HG03175 (cell line): ENCODE results near the gene NWD2.
"Not testable (repeated sequence)": the region's sequence is repeated elsewhere in the genome, so short reads cannot be mapped to it uniquely, and the experiment has no call there.

ENCODE experiments used
- ATAC-seq: cut with Tn5 transposase; IDR thresholded peaks from one replicate; pipeline ENCODE4 v1.9.1; 2021; ENCODE audit warnings: mild to moderate bottlenecking, moderate library complexity; ENCODE audit not compliant: unreplicated experiment

The NWD2 gene, protein sequence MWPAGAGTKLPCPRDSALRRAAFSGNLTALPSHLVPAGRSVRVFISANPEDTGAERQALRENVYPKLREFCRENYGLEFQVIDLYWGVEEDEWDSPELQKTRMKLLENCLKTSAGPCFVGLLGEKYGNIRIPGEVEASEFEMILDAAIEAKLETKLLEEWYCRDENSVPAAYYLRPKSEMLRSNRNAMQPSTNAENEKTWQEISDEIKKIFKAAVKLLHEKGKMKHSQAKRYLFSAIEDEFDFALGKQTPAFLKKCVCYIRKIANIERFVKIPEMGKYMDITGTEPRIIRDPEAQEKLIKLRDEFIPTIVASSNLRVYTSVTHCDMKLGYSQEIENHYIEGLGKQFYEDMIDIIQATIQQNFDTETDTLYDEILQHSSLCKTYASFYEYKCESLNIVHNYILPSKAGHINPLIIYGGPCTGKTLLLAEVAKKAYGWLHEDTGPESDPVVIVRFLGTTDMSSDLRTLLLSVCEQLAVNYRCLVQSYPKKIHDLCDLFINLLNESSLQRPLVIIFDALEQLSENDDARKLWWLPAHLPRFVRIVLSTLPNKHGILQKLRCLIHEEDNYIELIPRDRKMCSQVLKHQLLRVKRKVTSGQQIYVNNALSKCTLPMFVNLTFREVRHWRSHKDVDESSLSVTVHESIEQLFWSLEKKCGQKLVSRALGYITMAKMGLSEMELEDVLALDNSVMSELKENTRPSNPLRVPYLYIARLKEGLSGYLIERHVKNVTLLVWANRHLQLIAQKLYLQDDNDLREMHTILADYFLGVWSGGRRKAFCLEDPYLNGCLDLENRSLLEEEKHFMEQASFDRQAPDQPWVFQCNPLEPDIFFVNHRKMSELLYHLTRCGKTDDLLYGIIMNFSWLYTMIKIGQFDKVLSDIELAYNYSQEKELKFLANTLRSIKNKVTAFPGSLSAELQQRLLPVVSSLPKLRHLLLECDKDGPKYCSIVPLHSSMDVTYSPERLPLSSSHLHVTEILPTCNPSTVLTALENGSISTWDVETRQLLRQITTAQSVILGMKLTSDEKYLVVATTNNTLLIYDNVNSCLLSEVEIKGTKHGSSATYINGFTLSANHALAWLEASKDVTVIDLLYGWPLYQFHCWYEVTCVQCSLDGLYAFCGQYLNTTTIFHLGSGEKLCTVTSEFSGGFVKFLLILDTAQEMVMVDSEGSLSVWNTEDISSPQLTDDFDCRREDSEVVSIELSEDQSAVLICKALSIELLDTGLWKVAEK (N-terminal part only)

GRCh38 chr4:37244583-37245390 is at the start of gene NWD2:
Gene NWD2 (plus strand): TSS chr4:37244743. CDS start chr4:37245068, 325 bp downstream.
- ATAC-seq: no peak

DNA sequence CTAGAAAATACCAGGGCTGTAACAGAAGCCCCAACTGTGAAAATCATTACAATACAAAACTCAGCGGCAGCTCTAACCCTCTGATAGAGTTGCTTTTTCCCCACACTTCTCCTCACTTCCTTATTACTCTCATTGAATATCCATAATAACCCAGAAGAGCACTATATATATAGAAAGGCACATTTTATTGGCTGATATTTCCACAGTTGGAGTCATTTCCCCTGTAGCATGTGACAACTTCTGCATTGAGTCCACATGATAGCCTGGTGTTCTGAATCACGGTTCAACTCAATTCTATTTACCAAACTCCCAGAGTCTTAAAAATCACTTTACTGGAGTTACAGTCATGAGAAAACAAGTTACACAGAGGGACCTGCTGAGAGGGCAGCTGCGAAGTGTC is 46.6 kb upstream of the NWD2 start:
- no peak for ATAC-seq

- not testable (repeated sequence) for ATAC-seq
Observed at GRCh38 chr4:37204740-37205139, 39.8 kb upstream of the NWD2 start.

DNA sequence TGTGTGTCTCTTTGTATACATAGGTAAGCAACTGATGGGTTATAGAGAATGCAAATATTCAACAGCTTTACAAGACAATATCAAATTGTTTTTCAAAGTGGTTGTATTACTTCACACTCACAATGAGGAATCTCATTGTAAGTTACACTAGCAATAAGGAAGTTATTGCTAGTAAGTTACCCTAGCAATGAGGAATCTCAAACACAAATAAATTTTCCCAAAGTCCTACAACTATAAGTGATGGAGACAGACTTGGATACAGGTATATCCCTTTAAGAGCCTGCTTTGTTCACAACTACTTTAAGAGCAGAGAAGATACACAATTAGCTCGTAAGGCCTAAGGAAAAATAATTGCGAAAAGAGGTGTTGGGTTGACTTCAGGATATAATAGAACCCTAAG is 28.3 kb upstream of the NWD2 start:
- no peak for ATAC-seq

- ATAC-seq: no peak
Observed at GRCh38 chr4:37219242-37219641, 25.3 kb upstream of the NWD2 start.

GRCh38 chr4:37219990-37220389 is 24.6 kb upstream of the NWD2 start:
- ATAC-seq: no peak

- no peak for ATAC-seq
Observed at GRCh38 chr4:37220685-37221084, 23.9 kb upstream of the NWD2 start.

DNA sequence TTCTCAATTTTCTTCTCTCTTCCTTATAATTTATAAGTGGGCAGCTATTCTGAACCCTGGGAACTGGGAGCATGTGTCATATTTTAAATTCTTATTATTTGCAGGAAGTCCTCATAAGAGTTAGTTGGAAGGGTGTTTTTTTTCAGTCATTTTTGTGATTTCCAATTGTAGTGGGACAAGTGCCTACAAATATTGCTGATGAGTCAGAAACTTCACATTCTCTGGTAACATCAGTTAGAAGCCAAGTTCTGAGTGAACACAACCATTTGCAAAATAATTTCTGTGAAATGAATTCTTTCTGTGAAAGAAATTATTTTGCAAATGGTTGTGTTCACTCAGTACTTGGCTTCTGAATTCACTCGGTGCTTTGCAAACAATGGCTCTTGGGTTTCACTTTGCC is 20.8 kb upstream of the NWD2 start:
- ATAC-seq: no peak

- no peak for ATAC-seq
Observed at GRCh38 chr4:37224854-37225253, 19.7 kb upstream of the NWD2 start.

DNA sequence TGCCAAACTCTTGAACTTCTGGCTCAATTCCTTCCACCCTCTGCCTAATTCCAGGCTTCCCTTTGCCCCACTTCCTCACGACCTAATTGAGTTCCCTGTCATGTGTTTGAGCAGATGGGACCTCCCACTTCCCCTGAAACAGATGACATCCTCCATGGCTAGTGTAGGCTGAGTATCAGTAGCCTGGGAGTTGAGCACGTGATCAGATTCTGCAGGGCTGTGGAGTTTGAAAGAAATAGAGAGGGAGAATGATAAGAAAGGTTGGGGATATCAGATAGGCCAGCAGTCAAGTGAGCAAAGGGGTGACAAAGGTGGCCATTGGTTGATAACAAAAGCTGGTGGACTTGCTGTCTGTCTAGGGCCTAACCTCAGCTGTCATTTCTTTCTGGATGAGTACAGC is 18.8 kb upstream of the NWD2 start:
- ATAC-seq: no peak

- ATAC-seq: no peak
Observed at GRCh38 chr4:37232315-37232714, 12.2 kb upstream of the NWD2 start.

GRCh38 chr4:37236165-37236564 is 8.4 kb upstream of the NWD2 start:
- ATAC-seq: no peak

- ATAC-seq: no peak
Observed at GRCh38 chr4:37241647-37242046, 2.9 kb upstream of the NWD2 start.

- no peak for ATAC-seq
Observed at GRCh38 chr4:37243051-37243450, 1.5 kb upstream of the NWD2 start.

- ATAC-seq: no peak
Observed at GRCh38 chr4:37243722-37244582, 591 bp upstream of the NWD2 start.

DNA sequence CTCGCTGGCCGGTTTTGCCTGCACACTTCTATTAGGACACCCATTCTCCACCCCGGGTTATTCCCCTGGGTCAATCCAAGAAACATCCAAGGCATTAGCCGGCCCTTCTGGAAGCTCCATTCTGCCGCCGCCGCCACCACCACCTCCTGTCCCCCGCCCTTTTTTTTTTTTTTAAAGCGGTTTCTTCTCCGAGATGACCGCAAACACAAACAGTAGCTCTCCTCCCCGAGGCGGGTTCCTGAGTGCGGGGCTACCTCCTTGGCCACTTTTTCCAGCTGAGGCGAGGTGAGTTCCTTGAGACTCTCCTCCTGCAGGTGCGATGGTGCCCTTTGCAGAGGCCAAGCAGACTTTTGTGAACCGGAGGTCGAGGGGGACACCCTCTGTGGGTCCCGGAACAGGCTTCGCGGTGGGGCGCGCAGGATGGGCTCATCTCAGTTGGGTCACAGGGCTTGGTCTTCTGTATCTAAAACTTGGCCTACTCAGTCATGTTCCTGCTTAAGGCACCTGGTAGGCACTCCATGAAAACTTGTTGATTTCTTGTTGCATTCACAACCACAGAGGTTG is 930 bp downstream of the NWD2 start:
- ATAC-seq: no peak

- ATAC-seq: no peak
Observed at GRCh38 chr4:37246891-37247290, 2.3 kb downstream of the NWD2 start.

DNA sequence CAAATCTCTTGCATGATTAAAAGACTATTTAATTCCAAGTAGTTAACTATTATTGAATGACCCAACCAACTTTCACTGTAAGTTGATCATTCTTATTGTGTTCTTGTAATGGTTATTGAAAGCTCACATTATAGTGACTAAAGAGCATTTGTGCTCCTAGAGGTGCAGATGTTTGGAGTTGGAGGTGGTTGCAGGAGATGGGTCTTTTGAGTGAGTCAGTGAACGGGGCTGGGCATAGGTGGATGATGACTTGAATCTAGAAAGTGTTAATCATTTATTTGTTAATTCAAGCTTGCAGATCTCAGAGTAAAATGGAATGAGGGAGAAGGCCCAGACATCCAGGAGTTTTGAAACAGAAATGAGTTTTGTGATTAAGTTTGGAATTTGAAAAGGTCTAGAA is 13.7 kb downstream of the NWD2 start:
- no peak for ATAC-seq

GRCh38 chr4:37268319-37268718 is 23.8 kb downstream of the NWD2 start:
- no peak for ATAC-seq
